Limb (tissue), 2 donors: ENCODE results near the gene FTSJ1.

Experiments
- DNase-seq, 2 donors: peaks; one replicate each; pipeline ENCODE4 v3.0.0-alpha.2; 2016; ENCODE audit errors: extremely low spot score in 2 of 2

Gene FTSJ1

DNA sequence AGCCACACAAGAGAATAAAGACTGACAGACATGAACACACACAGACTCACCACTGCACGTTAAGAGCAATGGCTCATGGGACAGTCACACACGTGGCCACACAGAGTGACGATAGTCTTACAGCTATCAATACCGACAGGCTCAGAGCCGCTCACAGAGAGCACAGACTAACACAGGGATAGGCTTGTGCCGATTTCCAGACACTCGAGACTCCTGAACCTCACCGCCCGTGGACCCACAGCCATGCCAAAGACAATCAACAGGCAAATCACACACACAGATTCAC lies 5.2 kb upstream of the FTSJ1 start:
- DNase-seq = no peak

DNA sequence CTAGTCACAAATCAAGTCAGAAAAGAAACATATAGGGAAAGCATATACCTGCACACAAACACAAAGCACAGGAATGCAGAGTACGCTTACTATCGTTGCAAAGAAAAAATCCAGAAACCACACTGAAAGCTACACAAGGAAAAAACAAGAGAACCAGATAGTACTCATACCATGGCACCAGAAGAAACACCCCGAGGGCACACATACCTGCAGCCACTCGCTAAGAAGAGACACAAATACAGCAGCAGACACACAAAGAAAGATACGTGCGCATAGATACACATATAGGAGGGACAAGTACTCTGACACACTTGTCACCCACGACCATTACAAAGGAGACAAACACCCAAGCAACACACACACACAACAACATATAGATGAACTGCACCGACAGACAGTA lies 4.5 kb upstream of the FTSJ1 start:
- no peak for DNase-seq

DNA sequence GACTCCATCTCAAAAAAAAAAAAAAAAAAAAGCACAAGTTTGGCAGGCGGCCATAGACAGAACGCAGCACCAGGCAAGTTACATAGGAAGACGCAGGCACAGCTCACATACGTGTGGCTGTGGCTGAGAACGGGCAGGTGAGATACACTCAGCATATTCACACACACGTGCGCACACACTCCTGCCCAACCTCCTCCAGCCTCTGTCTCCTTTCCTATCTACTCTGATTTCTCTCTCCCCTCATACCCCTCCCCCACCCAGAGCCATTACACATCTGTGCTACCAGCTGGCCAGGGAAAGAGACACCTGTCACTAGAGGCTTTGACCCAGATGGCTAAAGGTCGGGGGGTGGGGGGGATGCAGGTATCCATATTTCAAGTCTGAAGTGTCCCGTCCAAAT lies 3.8 kb upstream of the FTSJ1 start:
- no peak for DNase-seq

DNA sequence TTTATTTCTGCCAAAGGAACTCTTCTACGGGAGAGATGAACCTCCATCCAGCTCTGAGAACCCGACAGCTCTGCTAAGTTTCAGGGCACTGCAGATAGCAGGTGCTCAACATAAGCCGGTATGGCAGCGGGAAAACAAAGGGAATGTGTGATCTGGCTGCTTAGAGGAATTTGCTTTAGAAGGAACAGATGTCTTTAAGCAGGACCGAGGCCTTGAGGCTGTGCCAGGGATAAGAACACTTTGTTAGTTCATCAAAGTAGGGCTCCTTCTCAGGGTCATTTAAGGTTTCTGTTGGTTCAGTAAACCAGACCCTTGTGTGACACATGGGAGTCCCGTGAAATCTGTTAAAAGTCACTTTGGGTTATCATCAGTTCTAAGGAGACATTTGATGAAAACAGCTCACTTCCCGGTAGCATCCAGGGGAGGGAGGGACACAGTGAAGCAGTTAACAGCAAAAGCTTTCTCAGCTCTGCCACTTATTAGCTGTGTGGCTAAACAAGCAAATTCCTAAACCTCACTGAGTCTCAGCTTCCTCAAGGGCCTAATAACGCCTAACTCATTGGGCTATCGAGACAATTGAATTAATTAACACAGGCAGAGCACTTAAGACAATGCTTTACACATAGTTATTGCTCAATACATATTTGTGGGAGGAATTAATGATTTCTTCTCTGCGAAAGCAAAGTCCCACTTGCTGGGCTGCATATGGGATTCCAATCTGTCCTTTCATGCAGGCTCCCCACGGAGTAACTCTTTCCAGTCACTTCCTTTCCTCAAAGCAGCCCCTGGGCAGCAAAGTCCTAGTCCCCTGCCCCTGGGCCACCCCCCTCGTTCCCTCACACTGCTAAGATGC lies 2.9 kb upstream of the FTSJ1 start:
- no peak for DNase-seq

DNA sequence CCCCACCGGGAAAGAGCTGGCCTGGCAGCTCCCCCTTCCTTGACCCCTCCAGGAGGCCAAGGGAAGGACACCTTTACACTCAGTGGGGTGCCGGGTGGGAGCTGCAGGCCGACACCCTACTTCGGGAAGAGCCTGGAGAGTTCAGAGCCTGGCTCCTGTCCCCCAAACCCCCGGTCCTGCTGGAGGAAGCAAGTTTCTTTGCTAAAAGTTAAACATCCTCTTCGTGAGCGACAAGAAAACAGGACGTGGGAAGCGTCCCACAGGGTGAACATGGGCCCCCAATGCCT lies 2.4 kb upstream of the FTSJ1 start:
- no peak for DNase-seq

DNA sequence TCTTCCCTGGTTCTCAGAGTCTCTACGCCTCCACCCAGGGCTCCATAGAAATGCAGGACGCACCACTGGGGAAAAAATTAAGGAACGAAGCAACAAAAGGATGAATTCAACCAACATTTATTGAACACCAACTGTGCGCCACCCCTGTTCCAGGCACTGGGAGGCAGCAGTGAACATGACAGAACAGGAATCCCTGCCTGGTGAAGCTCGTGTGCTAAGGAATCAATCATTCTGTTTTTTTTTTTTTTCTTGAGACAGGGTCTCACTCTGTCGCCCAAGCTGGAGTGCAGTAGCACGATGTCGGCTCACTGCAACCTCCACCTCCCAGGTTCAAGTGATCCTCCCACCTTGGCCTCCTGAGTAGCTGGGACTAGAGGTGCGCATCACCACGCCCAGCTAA lies 1.9 kb upstream of the FTSJ1 start:
- DNase-seq = no peak

DNA sequence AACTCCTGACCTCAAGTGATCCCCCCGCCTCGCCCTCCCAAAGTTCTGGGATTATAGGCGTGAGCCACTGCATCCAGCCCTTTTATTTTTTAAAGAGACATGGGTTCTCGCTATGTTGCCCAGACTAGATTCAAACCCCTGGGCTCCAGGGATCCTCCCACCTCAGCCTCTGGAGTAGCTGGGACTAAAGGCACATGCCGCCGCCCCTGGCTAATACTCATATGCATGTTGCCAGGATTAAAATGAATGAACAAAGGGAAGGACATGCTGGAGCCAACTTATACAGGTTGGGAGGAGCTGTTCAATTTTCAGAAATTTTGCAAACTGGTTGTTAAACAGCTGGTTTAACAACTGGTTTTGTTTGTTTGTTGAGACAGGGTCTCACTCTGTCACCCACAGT lies 1.4 kb upstream of the FTSJ1 start:
- DNase-seq = no peak

DNA sequence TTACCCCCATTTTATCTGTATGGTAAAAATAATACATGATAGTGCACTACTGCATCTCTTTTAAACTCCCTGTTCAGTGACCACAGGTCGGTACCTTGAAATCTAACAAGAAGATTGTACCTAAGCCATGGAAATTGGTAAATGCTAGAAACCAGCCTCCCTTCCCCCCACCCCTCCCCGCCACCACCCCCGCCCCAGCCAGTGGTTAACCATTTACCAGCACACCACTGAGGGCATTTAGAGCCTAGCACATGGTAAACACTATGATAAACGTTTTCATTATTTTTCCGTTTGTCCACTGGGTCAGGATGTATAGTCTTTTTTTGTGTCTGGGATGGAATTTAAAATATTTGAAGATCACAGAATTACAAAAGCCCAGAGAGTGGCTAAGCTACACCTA lies 703 bp upstream of the FTSJ1 start:
- no peak for DNase-seq

DNA sequence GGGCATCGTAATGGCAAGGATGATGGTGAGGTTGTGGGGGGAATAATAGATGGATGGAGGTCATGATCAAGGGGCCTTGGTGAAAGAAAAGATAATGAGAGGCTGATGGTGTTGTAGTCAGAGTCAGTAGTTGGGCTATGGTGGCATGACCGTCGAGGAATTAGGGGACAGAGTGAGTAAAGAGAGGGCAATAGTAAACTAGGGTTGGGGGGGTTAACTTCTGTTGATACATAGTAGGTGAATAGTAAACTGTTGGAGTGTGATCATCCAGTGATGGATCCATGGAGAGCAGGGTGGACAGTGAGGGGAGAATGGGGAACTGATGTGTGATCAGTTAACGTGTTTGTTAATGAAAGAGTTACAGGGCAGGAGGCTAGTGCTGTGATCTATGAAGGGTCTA lies 920 bp downstream of the FTSJ1 start:
- no peak for DNase-seq

DNA sequence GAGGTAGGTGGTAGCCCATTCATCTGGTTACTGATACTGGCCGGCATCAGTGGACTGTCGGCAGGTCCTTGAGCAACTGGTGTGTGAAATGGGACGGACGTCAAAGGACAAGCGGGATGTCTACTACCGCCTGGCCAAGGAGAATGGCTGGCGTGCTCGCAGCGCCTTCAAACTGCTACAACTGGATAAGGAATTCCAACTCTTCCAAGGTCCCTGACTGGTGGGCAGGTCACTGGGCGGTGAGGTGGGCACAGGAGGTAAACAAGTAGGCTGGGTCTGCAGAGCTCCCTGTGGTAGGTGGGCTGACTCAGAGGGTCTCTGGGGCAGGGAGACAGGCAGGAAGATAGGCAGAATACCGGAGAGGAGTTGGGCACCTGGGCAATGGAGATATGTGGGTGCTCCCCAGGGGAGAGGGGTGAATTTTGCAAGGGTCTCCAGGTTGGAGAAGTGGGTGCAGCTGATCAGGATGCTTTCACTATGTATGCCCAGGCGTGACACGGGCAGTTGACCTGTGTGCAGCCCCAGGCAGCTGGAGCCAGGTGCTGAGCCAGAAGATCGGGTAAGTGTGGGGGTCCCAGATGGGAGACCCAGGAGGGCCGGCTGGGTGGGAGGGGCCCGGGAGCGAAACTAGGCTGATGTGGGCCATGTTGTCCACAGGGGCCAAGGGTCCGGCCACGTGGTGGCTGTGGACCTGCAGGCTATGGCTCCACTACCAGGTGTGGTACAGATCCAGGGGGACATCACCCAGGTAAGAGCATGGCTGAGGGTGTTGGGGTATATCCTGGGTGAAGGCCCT lies 2.2 kb downstream of the FTSJ1 start:
- DNase-seq = no peak

DNA sequence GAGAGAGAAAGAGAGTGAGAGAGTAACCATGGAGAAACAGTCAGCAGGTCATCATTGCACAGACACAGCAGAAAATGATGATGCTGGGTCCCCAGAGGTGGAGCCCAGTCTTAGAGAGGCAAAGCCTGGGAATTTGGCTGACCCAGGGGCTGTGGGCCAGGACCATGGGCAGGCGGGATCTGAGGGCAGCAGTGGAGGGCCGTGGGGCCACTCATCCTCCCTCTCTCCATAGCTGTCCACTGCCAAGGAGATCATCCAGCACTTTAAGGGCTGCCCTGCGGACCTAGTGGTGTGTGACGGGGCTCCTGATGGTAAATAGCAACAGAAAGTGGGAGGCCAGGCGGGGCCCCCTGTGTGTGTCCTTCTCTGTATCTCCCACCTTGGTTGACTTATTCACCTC lies 2.8 kb downstream of the FTSJ1 start:
- no peak for DNase-seq

DNA sequence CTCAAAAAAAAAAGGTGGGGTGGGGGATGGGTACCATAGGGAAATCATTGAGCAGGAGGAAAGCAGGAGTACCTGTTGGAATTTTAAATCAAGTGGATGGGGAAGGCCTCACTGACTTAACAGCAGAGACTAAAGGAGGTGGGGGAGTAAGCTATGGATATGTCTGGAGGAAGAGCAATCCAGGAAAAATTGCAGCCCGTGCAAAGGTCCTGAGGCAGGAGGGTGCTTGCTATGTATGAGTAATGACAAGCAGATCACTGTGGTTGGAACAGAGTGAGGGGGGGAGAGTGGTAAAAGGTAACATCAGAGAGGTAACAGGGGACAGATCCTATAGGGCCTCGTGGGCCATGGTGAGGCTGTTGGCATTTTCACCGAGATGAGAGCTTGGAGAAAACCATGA lies 4.1 kb downstream of the FTSJ1 start:
- no peak for DNase-seq

DNA sequence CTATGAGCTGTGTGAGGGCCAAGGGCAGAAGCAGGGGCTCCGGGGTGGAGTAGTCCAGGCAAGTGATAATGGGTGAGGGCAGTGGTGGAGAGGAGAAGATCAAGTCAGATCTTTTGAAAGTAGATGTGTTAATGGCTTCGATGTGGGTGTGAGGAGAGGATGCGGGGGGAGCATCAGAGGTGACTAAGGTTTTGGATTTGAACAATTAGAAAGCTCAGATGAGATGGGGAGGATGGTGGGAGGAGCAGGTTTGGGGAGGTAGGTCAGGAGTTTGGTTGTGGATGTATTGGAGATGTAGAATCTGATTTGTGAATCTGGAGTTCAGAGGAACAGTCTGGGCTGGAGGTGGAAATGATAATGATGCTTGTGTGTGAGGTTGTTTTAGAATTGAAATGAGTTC lies 4.6 kb downstream of the FTSJ1 start:
- DNase-seq = no peak

DNA sequence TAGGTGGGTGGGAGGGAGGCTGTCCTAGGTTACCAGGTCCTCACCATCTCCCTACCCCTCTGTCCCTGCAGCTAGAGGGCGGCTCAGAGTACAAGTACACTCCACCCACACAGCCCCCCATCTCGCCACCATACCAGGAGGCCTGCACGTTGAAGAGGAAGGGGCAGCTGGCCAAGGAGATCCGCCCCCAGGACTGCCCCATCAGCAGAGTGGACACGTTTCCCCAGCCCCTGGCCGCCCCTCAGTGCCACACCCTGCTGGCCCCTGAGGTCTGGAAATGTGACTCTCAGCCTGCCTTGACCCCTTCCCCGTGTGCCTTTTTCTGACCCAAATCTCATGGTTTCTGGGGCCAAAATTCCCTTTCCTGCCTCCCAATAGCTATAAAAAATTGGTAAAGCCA lies 6.5 kb downstream of the FTSJ1 start:
- DNase-seq = no peak

DNA sequence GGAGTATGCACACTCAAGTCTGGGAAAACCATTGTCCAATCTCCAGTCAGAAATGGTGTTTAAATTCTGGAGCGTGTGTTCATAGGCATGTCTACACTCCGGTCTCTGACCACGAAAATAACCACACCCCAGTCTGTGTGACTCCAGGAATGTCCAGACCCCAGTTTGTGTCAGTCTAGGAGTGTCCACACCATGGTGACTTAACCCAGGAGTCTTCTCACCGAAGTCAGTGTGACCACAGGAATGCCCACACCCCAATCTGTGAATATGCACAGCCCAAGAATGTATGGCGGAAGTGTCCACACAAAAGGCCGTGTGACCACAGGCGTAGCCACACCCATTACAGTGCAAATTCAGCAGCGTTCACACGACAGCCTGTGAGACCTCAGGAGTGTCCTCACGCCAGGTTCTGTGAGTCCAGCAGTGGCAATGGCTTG lies 11.4 kb downstream of the FTSJ1 start:
- DNase-seq = peak in 1 of 2 donors; percentile 2

DNA sequence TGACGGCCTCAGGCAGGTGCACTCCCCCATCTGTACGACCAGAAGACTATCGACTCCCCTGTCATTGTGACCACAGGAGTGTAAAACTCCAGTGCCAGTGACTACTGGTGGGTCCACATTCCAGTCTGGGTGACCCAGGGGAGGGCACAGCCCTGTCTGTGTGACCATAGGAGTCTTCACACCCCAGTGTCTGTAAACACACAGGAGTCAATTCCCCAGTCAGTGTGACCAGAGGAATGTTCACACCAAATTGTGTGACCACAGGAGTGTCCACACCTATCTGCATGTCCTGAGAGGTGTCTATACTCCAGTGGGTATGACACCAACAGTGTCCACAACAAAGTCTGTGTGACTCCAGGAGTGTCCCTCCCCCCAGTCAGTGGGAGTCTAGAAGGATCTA lies 12.0 kb downstream of the FTSJ1 start:
- no peak for DNase-seq

DNA sequence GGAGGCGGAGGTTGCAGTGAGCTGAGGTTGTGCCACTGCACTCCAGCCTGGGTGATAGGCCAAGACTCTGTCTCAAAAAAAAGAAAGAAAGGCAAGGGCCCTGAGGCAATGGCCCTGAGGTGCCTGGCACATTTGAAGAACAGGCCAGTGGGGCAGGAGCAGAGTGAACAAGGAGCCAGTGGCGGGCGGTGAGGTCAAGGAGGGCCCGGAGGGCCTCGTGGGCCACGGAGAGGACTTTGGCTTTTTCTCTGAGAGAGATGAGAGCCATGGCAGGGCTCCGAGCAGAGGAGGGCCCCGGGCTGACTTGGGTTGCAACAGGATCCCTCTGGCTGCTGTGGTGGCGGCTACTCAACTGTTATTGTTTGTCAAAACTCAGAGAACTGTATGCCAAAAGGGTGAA lies 13.3 kb downstream of the FTSJ1 start:
- no peak for DNase-seq

DNA sequence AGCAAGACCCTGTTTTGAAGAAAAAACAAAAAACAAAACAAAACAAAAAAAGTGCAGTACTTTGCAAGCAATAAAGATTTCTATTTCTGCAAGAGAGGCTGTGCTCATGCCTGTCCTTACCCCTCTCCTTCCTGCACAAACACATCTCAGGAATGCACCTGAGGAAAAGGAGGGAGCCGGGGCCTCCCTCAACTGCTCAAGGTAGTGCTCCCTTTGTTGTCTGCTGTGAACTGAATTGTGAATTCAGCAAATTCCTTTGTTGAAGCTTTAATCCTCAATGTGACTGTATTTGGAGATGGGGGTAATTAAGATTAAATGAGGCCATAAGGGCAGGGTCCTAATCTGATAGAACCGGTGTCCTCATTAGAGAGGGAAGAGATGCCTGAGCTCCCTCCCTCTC lies 13.9 kb downstream of the FTSJ1 start:
- DNase-seq = no peak

DNA sequence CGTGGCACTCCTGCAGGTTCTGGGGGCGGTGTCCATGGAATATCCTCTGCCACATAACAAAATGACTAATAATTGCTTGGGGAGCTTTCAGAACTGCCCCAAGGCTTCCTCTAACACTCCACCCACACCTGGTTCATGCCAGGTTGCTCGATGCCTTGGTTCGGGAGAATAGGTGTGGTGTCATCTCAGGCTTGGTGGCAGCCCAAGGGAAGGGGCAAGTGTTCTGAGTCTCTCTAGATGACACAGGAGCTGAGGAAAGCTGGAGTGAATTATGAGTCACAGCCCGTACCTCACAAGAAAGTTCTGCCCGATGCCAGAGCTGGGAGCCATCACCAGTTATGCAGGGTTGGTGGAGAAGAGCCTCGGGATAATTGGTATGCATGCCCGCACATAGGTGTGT lies 14.7 kb downstream of the FTSJ1 start:
- DNase-seq = no peak

DNA sequence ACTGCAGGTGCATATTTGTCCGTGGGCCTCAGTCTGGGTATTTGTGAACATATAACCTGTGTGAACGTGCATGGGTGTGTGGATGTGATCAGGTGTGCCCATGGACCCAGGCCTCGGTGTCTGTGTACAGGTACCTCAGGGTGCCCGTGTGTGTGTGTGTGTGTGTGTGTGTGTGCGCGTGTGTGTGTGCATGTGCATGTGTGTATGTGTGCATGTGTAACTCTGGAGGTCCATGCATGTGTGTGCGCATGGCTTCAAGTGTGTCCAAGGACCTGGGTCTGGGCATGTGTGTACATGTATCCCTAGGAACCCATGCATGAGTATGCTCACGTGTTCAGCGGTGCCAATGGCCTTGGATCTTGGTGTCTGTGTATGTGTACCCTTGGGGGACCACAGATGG lies 15.8 kb downstream of the FTSJ1 start:
- no peak for DNase-seq

DNA sequence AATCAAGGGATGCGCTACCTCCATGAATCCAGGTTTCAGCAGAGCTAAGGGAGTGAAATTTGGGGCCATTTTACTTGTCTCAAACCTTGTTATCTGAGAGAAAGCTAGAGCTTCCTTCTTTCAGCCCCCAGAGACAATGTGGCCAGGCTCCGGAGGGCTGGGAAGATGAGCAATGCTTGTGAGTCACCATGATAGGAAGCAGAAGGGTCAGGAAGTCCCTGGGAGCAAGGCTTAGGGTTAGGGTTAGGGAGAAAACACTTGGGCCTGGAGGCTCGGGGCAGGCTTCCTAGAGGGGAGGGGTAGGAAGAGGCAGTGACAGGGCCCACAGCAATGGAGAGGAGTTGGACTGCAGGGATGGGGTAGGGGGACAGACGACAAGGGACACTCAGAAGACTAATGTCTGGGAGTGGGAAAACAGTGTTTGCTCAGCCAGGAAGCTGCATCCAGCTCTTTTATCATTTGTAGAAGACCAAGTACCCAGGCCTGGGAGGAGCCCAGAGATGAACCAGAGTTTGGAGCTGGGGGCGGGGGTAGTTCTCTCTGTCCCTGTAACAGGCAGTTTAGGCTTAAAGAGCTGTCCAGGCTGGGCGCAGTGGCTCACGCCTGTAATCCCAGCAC lies 16.4 kb downstream of the FTSJ1 start:
- no peak for DNase-seq

DNA sequence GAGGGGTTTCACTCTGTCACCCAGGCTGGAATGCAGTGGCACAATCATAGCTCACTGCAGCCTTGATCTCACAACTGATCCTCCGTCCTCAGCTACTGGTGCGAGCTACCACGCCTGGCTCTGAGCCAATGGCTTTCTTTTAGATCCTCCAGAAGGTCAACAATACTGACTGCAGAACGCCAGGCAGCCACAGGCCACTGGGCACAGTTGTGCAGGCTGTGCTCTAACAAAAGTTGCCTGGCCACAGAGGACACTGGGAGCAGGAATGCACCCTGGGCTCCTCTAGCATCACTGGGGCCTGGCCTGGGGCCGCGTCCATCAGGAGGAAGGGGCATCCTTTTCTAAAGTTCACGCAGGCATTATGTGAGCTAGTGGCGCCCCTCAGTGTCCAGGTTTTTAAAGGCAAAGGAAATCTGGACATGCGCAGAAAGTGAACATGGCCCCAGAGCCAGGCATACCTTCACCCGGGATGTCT lies 17.9 kb downstream of the FTSJ1 start:
- no peak for DNase-seq

DNA sequence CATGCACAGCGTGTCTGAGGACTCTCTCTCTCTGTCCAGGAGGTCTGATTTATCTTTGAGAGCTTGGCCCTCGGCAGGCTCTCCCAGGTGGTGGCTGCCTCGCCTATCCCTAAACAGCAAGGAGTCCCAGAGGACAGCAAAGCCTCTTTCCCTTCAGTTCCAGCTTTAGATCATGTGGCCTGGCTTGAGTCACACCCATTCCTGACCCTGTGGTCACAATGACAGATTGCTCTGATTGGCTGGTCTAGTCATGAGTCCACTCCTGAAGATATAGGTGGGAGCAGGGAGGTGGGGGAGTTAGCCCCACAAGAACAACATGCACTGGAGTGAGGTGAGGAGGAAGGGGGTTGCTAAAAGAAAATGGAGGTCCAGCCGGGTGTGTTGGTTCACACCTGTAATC lies 20.7 kb downstream of the FTSJ1 start:
- no peak for DNase-seq
